Mucosa of descending colon (tissue), 3 donors: Measurements from ENCODE around the gene TCAF1. TPM values are rescaled to one million over a fixed set of nuclear protein-coding genes. Genes with fewer than 3 reads are reported as not detected.

ENCODE experiments used
- ATAC-seq: fragments of 200-7000 bp; cut with Tn5 transposase; one replicate; pipeline ENCODE4 v1.9.1; 2020; ENCODE audit warnings: mild to moderate bottlenecking, moderate library complexity
- DNase-seq, 3 donors: peaks; one replicate each; pipeline ENCODE4 v3.0.0-alpha.2; 2020
- H3K36me3 ChIP-seq: fragments of 200-600 bp; one replicate; pipeline ENCODE4 v1.8.0; 2021; ENCODE audit warnings: low read depth, mild to moderate bottlenecking
- H3K4me1 ChIP-seq: fragments of 200-600 bp; one replicate; pipeline ENCODE4 v1.8.0; 2021; ENCODE audit warnings: low read depth, mild to moderate bottlenecking
- H3K4me3 ChIP-seq: fragments of 200-600 bp; one replicate; pipeline ENCODE4 v1.8.0; 2021; ENCODE audit warnings: mild to moderate bottlenecking
- H3K9me3 ChIP-seq: fragments of 200-600 bp; one replicate; pipeline ENCODE4 v1.8.0; 2021; ENCODE audit warnings: mild to moderate bottlenecking
- intact Hi-C, 2 donors: fragments of 100-400 bp; cut with DNase I in 1 of 2; cut with micrococcal nuclease in 1 of 2; formaldehyde crosslinking; loops; one replicate each; pipeline versions ENCODE4 v1.11.0 to v1.11.1; 2022; cut with DNase I, micrococcal nuclease
- total RNA-seq, 3 donors: library from RNA; stranded (reverse); fragmentation: NEBNext Ultra II Directional in 2 of 3; extraction: Animal tissue kit (Norgen Biotek cat#: 25700) in 2 of 3; gene quantifications; one replicate each; pipeline versions ENCODE4 v1.2.1 to v1.2.4, GENCODE V29; 2021 to 2023
- TF ChIP-seq, protein P1 (sequence below): fragments of 200-600 bp; IDR thresholded peaks from one replicate; pipeline ENCODE4 v1.8.0; 2022; ENCODE audit warnings: antibody characterized with exemption, mild to moderate bottlenecking
- donor health status: DM: no; HTN: no; CAD: no; lungs with moderate emphysema.
- donor health status: DM: no; HTN: no; CAD: no.
- donor health status: DM: no; HTN: yes; CAD: no.

TCAF1 gene
- total RNA-seq, 3 donors from 2014 or later, result 36.2 to 56.0 (median 46.2) TPM

DNA sequence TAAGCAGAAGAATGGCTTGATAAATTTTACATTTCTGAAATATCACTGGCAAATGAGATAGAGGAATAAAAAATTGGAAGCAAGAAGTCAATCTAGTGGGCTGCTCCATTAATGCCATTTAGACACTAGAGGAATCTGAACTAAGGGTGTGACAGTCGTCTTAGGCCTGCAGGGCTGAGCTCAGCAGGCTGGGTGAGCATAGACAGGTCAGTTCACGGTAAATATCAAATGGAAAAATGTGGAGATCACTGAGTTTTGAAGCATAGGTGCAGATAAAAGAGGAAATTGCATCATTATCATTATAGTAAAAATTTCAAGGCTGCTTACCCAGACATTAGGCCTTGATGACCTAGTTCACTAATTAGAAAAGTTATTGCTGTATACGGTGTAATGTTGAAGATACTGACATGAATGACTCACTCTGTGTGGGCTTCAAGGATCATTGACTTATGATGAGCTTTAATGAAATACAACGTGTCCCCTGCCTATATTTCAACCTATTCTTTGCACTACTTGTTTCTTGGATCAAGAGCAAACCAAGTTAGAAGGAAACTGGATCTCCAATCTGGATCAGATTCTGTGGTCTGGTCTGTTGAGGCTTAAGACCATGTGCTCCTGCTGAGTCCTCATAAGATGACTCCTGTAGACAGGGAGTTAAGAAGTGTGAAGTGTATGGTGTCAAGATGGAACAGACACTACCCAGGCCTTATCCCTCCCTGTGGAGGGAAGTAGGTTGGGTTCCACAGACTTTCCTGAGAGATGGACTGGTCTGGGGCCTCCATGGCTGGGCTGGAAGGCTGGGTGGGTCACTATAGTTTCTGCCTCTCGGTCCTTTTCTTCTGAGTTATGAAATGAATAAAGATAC, 36.6 kb upstream of the TCAF1 start:
- ATAC-seq, result no peak
- intact Hi-C loops, result no loop called here
- H3K9me3 ChIP-seq, result no peaks in the 10 kb centered on the region

DNA sequence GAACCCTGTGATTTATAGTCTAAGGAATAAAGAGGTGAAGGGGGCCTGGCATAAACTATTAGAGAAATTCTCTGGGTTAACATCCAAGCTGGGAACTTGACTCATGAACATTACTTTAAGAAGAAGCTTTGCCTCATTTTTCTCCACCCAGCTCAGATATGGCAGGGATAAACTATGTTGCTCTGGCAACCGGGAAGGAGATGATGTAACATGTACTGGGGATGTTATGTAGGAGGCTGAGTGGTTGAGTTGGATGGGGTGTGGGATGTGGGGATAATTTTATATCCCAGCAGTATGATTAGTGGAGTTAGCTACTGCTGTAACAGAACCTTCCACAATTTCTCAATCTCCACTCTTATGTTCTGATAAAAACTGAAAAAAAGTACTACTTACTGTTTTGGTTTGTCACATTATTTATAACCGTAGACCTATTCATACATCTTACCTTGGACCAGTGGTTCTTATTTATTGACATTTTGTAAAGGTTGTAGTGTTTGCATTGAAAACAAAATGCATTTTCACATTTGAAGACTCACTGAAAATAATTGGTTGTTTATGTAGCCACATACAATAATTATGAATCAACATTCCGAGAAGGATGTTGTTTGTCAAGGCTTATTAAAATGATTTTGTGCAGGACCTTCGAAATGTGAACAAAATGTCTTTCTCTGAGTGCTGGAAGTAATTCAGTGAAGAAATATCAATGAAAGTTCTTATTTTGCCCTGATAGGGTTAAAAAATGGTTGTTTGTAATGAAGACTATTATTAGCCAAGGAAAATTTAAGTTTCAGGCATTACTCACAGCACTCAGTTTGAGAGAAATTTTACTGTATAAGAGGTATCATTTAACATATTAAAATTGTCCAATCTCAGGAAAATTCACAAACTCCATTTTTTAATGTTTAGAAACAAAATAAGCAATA, 34.4 kb upstream of the TCAF1 start:
- intact Hi-C loops, result no loop called here
- no peaks in the 10 kb centered on the region for H3K4me1 ChIP-seq
- no peaks in the 10 kb centered on the region for H3K9me3 ChIP-seq
- DNase-seq (no peak), ATAC-seq (peak; percentile 38)
- no peak overlapping the region for H3K4me3 ChIP-seq
- no peaks in the 10 kb centered on the region for H3K36me3 ChIP-seq
- TF ChIP-seq, protein P1, sequence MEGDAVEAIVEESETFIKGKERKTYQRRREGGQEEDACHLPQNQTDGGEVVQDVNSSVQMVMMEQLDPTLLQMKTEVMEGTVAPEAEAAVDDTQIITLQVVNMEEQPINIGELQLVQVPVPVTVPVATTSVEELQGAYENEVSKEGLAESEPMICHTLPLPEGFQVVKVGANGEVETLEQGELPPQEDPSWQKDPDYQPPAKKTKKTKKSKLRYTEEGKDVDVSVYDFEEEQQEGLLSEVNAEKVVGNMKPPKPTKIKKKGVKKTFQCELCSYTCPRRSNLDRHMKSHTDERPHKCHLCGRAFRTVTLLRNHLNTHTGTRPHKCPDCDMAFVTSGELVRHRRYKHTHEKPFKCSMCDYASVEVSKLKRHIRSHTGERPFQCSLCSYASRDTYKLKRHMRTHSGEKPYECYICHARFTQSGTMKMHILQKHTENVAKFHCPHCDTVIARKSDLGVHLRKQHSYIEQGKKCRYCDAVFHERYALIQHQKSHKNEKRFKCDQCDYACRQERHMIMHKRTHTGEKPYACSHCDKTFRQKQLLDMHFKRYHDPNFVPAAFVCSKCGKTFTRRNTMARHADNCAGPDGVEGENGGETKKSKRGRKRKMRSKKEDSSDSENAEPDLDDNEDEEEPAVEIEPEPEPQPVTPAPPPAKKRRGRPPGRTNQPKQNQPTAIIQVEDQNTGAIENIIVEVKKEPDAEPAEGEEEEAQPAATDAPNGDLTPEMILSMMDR, result no peak

More for the DNA sequence above, 36.6 kb upstream of the TCAF1 start:
- Histone ChIP-seq H3K4me1 (no peaks in the 10 kb centered on the region), H3K4me3 (no peak overlapping the region), H3K36me3 (no peaks in the 10 kb centered on the region)
- TF ChIP-seq, protein P1, result no peak
- DNase-seq, result no peak

DNA sequence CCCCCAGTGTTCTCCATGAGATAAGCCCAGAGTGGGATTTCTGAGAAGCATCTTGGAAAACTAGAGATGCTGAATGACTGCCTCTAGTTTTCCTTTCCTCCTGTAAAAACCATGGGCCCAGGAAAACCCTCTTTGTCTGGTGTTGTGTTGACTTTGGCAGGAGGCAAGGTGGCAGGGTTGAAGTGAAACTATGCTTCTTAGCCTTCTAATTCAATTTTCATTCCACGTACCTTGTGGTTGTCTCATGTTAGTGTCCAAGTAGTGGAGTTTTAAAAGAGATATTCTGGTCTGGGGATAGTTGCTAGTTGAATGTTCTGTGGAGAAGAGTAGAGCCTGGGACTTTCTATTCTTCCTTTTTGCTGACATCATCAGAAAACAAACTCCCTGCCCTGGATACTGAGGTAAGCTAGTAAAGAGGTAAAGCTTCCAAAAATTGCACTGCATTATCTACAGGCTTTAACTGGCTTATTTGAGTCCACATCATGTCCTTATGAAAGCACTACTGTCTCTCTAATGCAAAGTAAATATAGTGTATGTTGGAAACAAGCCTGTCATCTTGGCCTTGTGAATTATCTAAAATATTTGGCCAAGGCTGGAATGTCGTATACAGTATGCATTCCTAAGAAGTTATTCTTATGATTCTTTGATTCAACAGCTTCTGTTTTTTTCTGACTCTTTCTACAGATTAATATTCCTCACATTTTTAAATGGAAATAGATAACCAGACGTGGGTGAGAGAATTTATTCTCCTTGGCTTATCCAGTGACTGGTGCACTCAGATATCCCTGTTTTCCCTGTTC, 32.8 kb upstream of the TCAF1 start, which contains the start of gene OR2F2:
TSS of gene OR2F2 (plus strand) at position 708 of the 800 bp plus-strand sequence. CDS start at position 708, 0 bp downstream.
- intact Hi-C loops, result no loop called here
- Histone ChIP-seq H3K4me1 (no peaks in the 10 kb centered on the region), H3K36me3 (no peaks in the 10 kb centered on the region), H3K4me3 (no peak within 1 kb of the TSS), H3K9me3 (no peaks in the 10 kb centered on the region)
- ATAC-seq (no peak), DNase-seq (no peak)
- TF ChIP-seq, protein P1, result no peak

DNA sequence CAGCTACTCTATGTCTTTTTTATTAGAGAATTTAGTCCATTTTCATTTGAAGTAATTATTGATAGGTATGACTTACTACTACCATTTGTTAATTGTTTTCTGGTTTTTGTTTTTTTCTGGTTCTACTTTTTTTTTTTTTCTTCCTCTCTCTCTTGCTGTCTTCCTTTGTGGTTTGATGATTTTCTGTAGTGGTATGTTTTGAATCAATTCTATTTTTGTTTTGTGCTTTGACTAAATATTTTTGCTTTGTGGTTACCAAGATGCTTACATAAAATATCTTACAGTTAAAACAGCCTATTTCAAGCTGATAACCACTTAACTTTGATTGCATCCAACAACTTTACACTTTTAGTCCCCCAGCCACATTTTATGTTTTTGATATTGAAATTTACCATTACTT, 29.8 kb upstream of the TCAF1 start:
- ATAC-seq (no peak), DNase-seq (no peak)
- Histone ChIP-seq H3K9me3 (no peaks in the 10 kb centered on the region), H3K4me1 (no peaks in the 10 kb centered on the region), H3K36me3 (no peaks in the 10 kb centered on the region), H3K4me3 (no peak overlapping the region)
- intact Hi-C loops, result no loop called here
- TF ChIP-seq, protein P1, result no peak
